HepG2 (cell line): ENCODE data around the gene P3H3. TPM values are rescaled to one million over a fixed set of nuclear protein-coding genes. Genes with fewer than 3 reads are reported as not detected.

Experiments used
- AGO1 ChIP-seq: fragments of 200-400 bp; formaldehyde crosslinking; IDR thresholded peaks from 2 replicates; pipeline ENCODE4 v1.6.1; 2017; ENCODE audit warnings: mild to moderate bottlenecking, low read depth, low read length, moderate library complexity; ENCODE audit not compliant: poor library complexity, severe bottlenecking
- ESRRA ChIP-seq: sonication (generic); formaldehyde crosslinking; IDR thresholded peaks from 2 replicates; pipeline ENCODE4 v1.5.1; 2020; ENCODE audit warnings: mild to moderate bottlenecking, low read depth, missing genetic modification reagents
- FOSL2 ChIP-seq: sonication (generic); formaldehyde crosslinking; IDR thresholded peaks from 2 replicates; pipeline ENCODE4 v1.4.0; 2020; ENCODE audit warnings: missing genetic modification reagents
- GPN1 ChIP-seq: sonication (generic); formaldehyde crosslinking; IDR thresholded peaks from 2 replicates; pipeline ENCODE4 v1.5.1; 2020; ENCODE audit warnings: missing genetic modification reagents, borderline replicate concordance
- HOMEZ ChIP-seq: IDR thresholded peaks from 2 replicates; pipeline ENCODE4 v1.6.1; 2016; ENCODE audit warnings: low read depth
- KLF11 ChIP-seq: IDR thresholded peaks from 2 replicates; pipeline ENCODE4 v1.6.1; 2016; ENCODE audit warnings: missing compliant biosample characterization
- MAZ ChIP-seq, 2 experiments: sonication (generic) in 1 of 2; formaldehyde crosslinking in 1 of 2; IDR thresholded peaks; 2 replicates each; pipeline versions ENCODE4 v1.5.0 to v1.6.1; 2012 to 2020; ENCODE audit warnings: low read depth in 2 of 2, mild to moderate bottlenecking in 2 of 2, borderline replicate concordance in 1 of 2, improper control_type of control experiment in 1 of 2, low read length in 1 of 2, missing genetic modification reagents in 1 of 2, moderate library complexity in 1 of 2
- MYC ChIP-seq: sonication (generic); formaldehyde crosslinking; IDR thresholded peaks from 2 replicates; pipeline ENCODE4 v1.9.0; 2021; ENCODE audit warnings: missing genetic modification reagents, borderline replicate concordance
- NR1H2 ChIP-seq: sonication (generic); formaldehyde crosslinking; IDR thresholded peaks from 2 replicates; pipeline ENCODE4 v1.8.1; 2022; ENCODE audit warnings: low read depth, missing genetic modification reagents, borderline replicate concordance
- PLRG1 ChIP-seq: fragments of 450-650 bp; conservative IDR thresholded peaks from 2 replicates; pipeline ENCODE4 v1.6.1; 2016
- PLSCR1 ChIP-seq: sonication (generic); formaldehyde crosslinking; IDR thresholded peaks from 2 replicates; pipeline ENCODE4 v1.5.0; 2020; ENCODE audit warnings: missing genetic modification reagents, mild to moderate bottlenecking, borderline replicate concordance
- POLR2A ChIP-seq, 2 experiments: IDR thresholded peaks; 2 replicates each; pipeline ENCODE4 v1.6.1; 2011; ENCODE audit warnings: low read depth in 2 of 2, low read length in 2 of 2, mild to moderate bottlenecking in 1 of 2, moderate library complexity in 1 of 2; ENCODE audit not compliant: insufficient read depth in 1 of 2
- REL ChIP-seq: sonication (generic); formaldehyde crosslinking; conservative IDR thresholded peaks from 2 replicates; pipeline ENCODE4 v1.8.0; 2022; ENCODE audit warnings: mild to moderate bottlenecking, missing genetic modification reagents, moderate library complexity
- RFX3 ChIP-seq: IDR thresholded peaks from 2 replicates; pipeline ENCODE4 v1.6.1; 2016; ENCODE audit warnings: missing biosample characterization, missing genetic modification reagents
- TOPORS ChIP-seq: sonication (generic); formaldehyde crosslinking; IDR thresholded peaks from 2 replicates; pipeline ENCODE4 v1.8.0; 2023; ENCODE audit warnings: mild to moderate bottlenecking, missing genetic modification reagents
- UBTF ChIP-seq: sonication (generic); formaldehyde crosslinking; IDR thresholded peaks from 2 replicates; pipeline ENCODE4 v1.4.0; 2020; ENCODE audit warnings: mild to moderate bottlenecking, missing genetic modification reagents
- ZMAT5 ChIP-seq: sonication (generic); formaldehyde crosslinking; IDR thresholded peaks from 2 replicates; pipeline ENCODE4 v1.5.0; 2020; ENCODE audit warnings: mild to moderate bottlenecking, low read depth, missing genetic modification reagents, borderline replicate concordance
- ZNF160 ChIP-seq: sonication (generic); formaldehyde crosslinking; IDR thresholded peaks from 2 replicates; pipeline ENCODE4 v1.8.0; 2022; ENCODE audit warnings: mild to moderate bottlenecking, inconsistent platforms, missing genetic modification reagents
- ZNF263 ChIP-seq: sonication (generic); formaldehyde crosslinking; IDR thresholded peaks from 2 replicates; pipeline ENCODE4 v1.4.0; 2020; ENCODE audit warnings: missing genetic modification reagents
- ZNF382 ChIP-seq: sonication (generic); formaldehyde crosslinking; IDR thresholded peaks from 2 replicates; pipeline ENCODE4 v1.5.0; 2020; ENCODE audit warnings: missing genetic modification reagents, mild to moderate bottlenecking, borderline replicate concordance
- ZNF484 ChIP-seq: sonication (generic); formaldehyde crosslinking; IDR thresholded peaks from 2 replicates; pipeline ENCODE4 v1.5.1; 2020; ENCODE audit warnings: mild to moderate bottlenecking, low read depth, missing genetic modification reagents, borderline replicate concordance
- ZNF619 ChIP-seq: sonication (generic); formaldehyde crosslinking; IDR thresholded peaks from 2 replicates; pipeline ENCODE4 v1.4.0; 2020; ENCODE audit warnings: mild to moderate bottlenecking, missing genetic modification reagents
- ZSCAN12 ChIP-seq: sonication (generic); formaldehyde crosslinking; IDR thresholded peaks from 2 replicates; pipeline ENCODE4 v1.9.0; 2021; ENCODE audit warnings: mild to moderate bottlenecking, missing genetic modification reagents
- polyA plus RNA-seq, 8 experiments: library from polyadenylated mRNA; depleted of rRNA in 3 of 8; stranded (reverse) in 7 of 8; unstranded in 1 of 8; fragments of >200 nt; fragmentation: Illumina TruSeq in 4 of 8; extraction: Trizol in 4 of 8; gene quantifications; 2 replicates each; pipeline versions ENCODE4 v1.2.1 to v1.2.3, GENCODE V29; 2011 to 2016; ENCODE audit warnings: low read depth in 4 of 8, missing spikeins in 1 of 8, mixed read lengths in 1 of 8; ENCODE audit not compliant: insufficient read depth in 1 of 8
- total RNA-seq, 5 experiments: library from RNA; depleted of rRNA; stranded (reverse); fragments of >200 nt; fragmentation: Illumina TruSeq; extraction: Trizol; gene quantifications; 2 replicates each; pipeline ENCODE4 v1.2.3, GENCODE V29; 2016; ENCODE audit warnings: low read depth in 1 of 5

P3H3 gene
- total and polyA plus RNA-seq, 2 of the 13 experiments (the other 11 are each of a cell fraction or from before 2014, with no cell fraction given) = 20.1 to 20.5 TPM

GRCh38 chr12:6867413-6868210 lies 39.4 kb downstream of the P3H3 start, which contains the start of gene TPI1 (continued):
- TF ChIP-seq TOPORS (CRISPR knock-in tag) (0 out of 2 replicates have a peak, but pooled peaks have one; percentile 74), GPN1 (CRISPR knock-in tag) (0 out of 2 replicates have a peak, but pooled peaks have one; percentile 13), PLRG1 (no peak), MYC (peak; percentile 67; the same call in 1 of the 2 replicates), ZMAT5 (CRISPR knock-in tag) (no peak), ZNF484 (CRISPR knock-in tag) (peak; percentile 55; the same call in 1 of the 2 replicates), ZNF263 (CRISPR knock-in tag) (0 out of 2 replicates have a peak, but pooled peaks have one; percentile 12), ZNF160 (CRISPR knock-in tag) (no peak), AGO1 (peak; percentile 77), ZNF619 (CRISPR knock-in tag) (no peak), POLR2A (IDR thresholded peaks at IDR 0.05; ENCODE audit: insufficient read depth in 1 of 2, low read depth in 2 of 2, low read length in 2 of 2) (peak in 1 of 2 experiments; percentile 98; a peak in 2 of 4 replicates), REL (CRISPR knock-in tag) (no peak), KLF11 (peak; percentile 57; the same call in 1 of the 2 replicates), UBTF (CRISPR knock-in tag) (peak; percentile 58; the same call in 1 of the 2 replicates), ESRRA (CRISPR knock-in tag) (no peak), NR1H2 (CRISPR knock-in tag) (0 out of 2 replicates have a peak, but pooled peaks have one; percentile 8), MAZ (IDR thresholded peaks at IDR 0.05; ENCODE audit: borderline replicate concordance, low read depth, low read length) (peak; percentile 34; the same call in 1 of the 2 replicates), MAZ (CRISPR knock-in tag; IDR thresholded peaks at IDR 0.05; ENCODE audit: low read depth) (no peak; the same call in 1 of the 2 replicates), PLSCR1 (CRISPR knock-in tag) (no peak), ZNF382 (CRISPR knock-in tag) (no peak), HOMEZ (CRISPR knock-in tag) (no peak; the same call in 1 of the 2 replicates), RFX3 (CRISPR knock-in tag) (no peak), FOSL2 (CRISPR knock-in tag) (peak; percentile 22; the same call in 1 of the 2 replicates), ZSCAN12 (CRISPR knock-in tag) (0 out of 2 replicates have a peak, but pooled peaks have one; percentile 2)
